Peyer's patch (tissue), 4 donors: ENCODE data around the gene AKT2.

ENCODE experiments used
- POLR2A ChIP-seq, 2 donors: fragments of 450-650 bp; IDR thresholded peaks; one replicate each; pipeline ENCODE4 v1.5.1; 2017; ENCODE audit warnings: antibody characterized with exemption in 2 of 2, mild to moderate bottlenecking in 2 of 2, moderate library complexity in 2 of 2
- TF ChIP-seq, protein P1 (sequence below), 6 experiments: fragments of 450-650 bp in 4 of 6; fragments of 200-600 bp in 2 of 6; sonication (generic) in 1 of 6; IDR thresholded peaks; one replicate each; pipeline ENCODE4 v1.5.1; 2017 to 2019; ENCODE audit warnings: antibody characterized with exemption in 6 of 6, mild to moderate bottlenecking in 3 of 6, moderate library complexity in 1 of 6

DNA sequence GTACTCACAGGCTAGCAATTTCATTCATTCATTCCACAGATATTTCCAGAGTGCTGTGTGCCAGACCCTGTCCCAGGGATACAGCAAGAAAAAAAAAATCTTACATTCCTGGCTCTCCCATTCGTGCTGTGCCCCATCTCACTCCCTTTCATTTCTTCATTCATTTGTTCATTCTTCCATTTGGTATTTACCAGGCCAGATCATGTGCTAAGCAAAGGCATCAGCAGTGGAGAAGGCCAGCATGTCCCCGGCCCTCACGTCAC lies 91.6 kb downstream of the AKT2 start:
- TF ChIP-seq, protein P1, sequence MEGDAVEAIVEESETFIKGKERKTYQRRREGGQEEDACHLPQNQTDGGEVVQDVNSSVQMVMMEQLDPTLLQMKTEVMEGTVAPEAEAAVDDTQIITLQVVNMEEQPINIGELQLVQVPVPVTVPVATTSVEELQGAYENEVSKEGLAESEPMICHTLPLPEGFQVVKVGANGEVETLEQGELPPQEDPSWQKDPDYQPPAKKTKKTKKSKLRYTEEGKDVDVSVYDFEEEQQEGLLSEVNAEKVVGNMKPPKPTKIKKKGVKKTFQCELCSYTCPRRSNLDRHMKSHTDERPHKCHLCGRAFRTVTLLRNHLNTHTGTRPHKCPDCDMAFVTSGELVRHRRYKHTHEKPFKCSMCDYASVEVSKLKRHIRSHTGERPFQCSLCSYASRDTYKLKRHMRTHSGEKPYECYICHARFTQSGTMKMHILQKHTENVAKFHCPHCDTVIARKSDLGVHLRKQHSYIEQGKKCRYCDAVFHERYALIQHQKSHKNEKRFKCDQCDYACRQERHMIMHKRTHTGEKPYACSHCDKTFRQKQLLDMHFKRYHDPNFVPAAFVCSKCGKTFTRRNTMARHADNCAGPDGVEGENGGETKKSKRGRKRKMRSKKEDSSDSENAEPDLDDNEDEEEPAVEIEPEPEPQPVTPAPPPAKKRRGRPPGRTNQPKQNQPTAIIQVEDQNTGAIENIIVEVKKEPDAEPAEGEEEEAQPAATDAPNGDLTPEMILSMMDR (IDR thresholded peaks at IDR 0.05): no peak
- TF ChIP-seq POLR2A (IDR thresholded peaks at IDR 0.05): no peak
